PC-3 (cell line): Measurements from ENCODE around the gene BAIAP2. TPM values are rescaled to one million over a fixed set of nuclear protein-coding genes. Genes with fewer than 3 reads are reported as not detected.

Experiments used
- ATAC-seq: fragments of 200-7000 bp; cut with Tn5 transposase; 2 replicates; pipeline ENCODE4 v1.9.1; 2020; ENCODE audit warnings: mild to moderate bottlenecking, moderate library complexity
- BruUV-seq: library from RNA; stranded (reverse); fragments of 400-500 nt; replicated peaks from 2 replicates; lab custom pipeline; 2021; lab: Mats Ljungman, UMichigan
- CTCF ChIA-PET: fragments of 300-600 bp; sonication (Branson Sonifier 250); formaldehyde crosslinking; loops from one replicate; lab custom pipeline; 2022; ENCODE audit warnings: antibody characterized with exemption; lab: Charles Lee
- POLR2A ChIA-PET: fragments of 300-600 bp; sonication (Branson Sonifier 250); formaldehyde crosslinking; loops from one replicate; lab custom pipeline; 2022; ENCODE audit warnings: antibody characterized with exemption; ENCODE audit not compliant: unreplicated experiment; lab: Charles Lee
- DNase-seq: peaks from one replicate; pipeline ENCODE4 v3.0.0-alpha.2; 2015
- H2AFZ ChIP-seq: fragments of 300-600 bp; sonication (generic); 2 replicates; pipeline ENCODE4 v1.6.0; 2016; ENCODE audit warnings: antibody characterized with exemption, low read length
- H3F3A ChIP-seq: fragments of 300-600 bp; sonication (generic); one replicate; pipeline ENCODE4 v1.6.0; 2017; ENCODE audit warnings: antibody characterized with exemption, low read length, control low read depth, mild to moderate bottlenecking; ENCODE audit not compliant: unreplicated experiment
- H3K27ac ChIP-seq: fragments of 300-600 bp; sonication (generic); 2 replicates; pipeline ENCODE4 v1.5.1; 2016; ENCODE audit warnings: mild to moderate bottlenecking, low read length
- H3K27me3 ChIP-seq: fragments of 300-600 bp; sonication (generic); 2 replicates; pipeline ENCODE4 v1.6.1; 2016; ENCODE audit warnings: low read length, mixed read lengths
- H3K36me3 ChIP-seq: fragments of 300-600 bp; sonication (generic); 2 replicates; pipeline ENCODE4 v1.6.1; 2016; ENCODE audit warnings: low read depth, mixed run types, low read length, mixed read lengths
- H3K4me1 ChIP-seq: fragments of 300-600 bp; sonication (generic); 2 replicates; pipeline ENCODE4 v1.5.1; 2016; ENCODE audit warnings: low read length; ENCODE audit not compliant: insufficient read depth
- H3K4me2 ChIP-seq: fragments of 300-600 bp; sonication (generic); 2 replicates; pipeline ENCODE4 v1.6.0; 2016; ENCODE audit warnings: low read length
- H3K4me3 ChIP-seq: fragments of 300-600 bp; sonication (generic); 2 replicates; pipeline ENCODE4 v1.5.1; 2016; ENCODE audit warnings: mild to moderate bottlenecking, low read length, mixed read lengths
- H3K79me2 ChIP-seq: fragments of 300-600 bp; sonication (generic); 2 replicates; pipeline ENCODE4 v1.6.1; 2017; ENCODE audit warnings: low read length, mixed read lengths
- H3K9ac ChIP-seq: fragments of 300-600 bp; sonication (generic); 2 replicates; pipeline ENCODE4 v1.6.0; 2016; ENCODE audit warnings: mild to moderate bottlenecking, low read length
- H3K9me2 ChIP-seq: fragments of 300-600 bp; sonication (generic); replicated peaks from 2 replicates; pipeline ENCODE4 v1.6.1; 2016; ENCODE audit warnings: mixed run types, low read length, mixed read lengths
- H3K9me3 ChIP-seq: fragments of 300-600 bp; sonication (generic); 2 replicates; pipeline ENCODE4 v1.6.1; 2016; ENCODE audit warnings: low read length, mixed read lengths
- H4K20me1 ChIP-seq: fragments of 300-600 bp; sonication (generic); 2 replicates; pipeline ENCODE4 v1.6.1; 2016; ENCODE audit warnings: low read length, mixed read lengths
- CTCF ChIP-seq: fragments of 300-600 bp; sonication (generic); conservative IDR thresholded peaks from 2 replicates; pipeline ENCODE4 v1.5.1; 2017; ENCODE audit warnings: antibody characterized with exemption, low read depth, mild to moderate bottlenecking, low read length
- EZH2 ChIP-seq: fragments of 300-600 bp; sonication (generic); IDR thresholded peaks from one replicate; pipeline ENCODE4 v1.6.1; 2017; ENCODE audit warnings: antibody characterized with exemption, mild to moderate bottlenecking, low read length; ENCODE audit not compliant: unreplicated experiment
- EZH2phosphoT487 ChIP-seq: fragments of 300-600 bp; sonication (generic); IDR thresholded peaks from 2 replicates; pipeline ENCODE4 v1.6.1; 2018; ENCODE audit warnings: mild to moderate bottlenecking, antibody characterized with exemption, low read length, borderline replicate concordance
- intact Hi-C: fragments of 100-400 bp; cut with micrococcal nuclease; formaldehyde crosslinking; loops from 2 replicates; pipeline ENCODE4 v1.9.0; 2023
- total RNA-seq: library from RNA; depleted of rRNA; stranded (reverse); fragments of >200 nt; gene quantifications from 2 replicates; pipeline ENCODE4 v1.2.3, GENCODE V29; 2014

Gene BAIAP2
- total RNA-seq, 1 experiment from 2014 or later, result 56.9 TPM

- Histone ChIP-seq H3K4me2 (no peak overlapping the region), H3K4me3 (no peak overlapping the region), H3F3A (no peaks in the 10 kb centered on the region), H3K36me3 (peaks cover 10% of the 10 kb centered on the region; the same call in 1 of the 2 replicates), H3K27ac (no peak overlapping the region), H3K9ac (no peak overlapping the region), H2AFZ (no peak overlapping the region), H3K27me3 (no peaks in the 10 kb centered on the region), H3K4me1 (no peaks in the 10 kb centered on the region), H4K20me1 (no peaks in the 10 kb centered on the region), H3K9me2 (no peaks in the 10 kb centered on the region), H3K9me3 (no peaks in the 10 kb centered on the region), H3K79me2 (no peaks in the 10 kb centered on the region)
- BruUV-seq, result no TSS peak
- DNase-seq, result no peak
- ChIA-PET CTCF (no interaction called here), POLR2A (no interaction called here)
- no peak for ATAC-seq
- TF ChIP-seq EZH2phosphoT487, result no peak
- no peak for TF ChIP-seq EZH2
- no peak for TF ChIP-seq CTCF
- intact Hi-C loops, result no loop called here
Measured at GRCh38 chr17:81083125-81083765, 48.3 kb downstream of the BAIAP2 start.

- intact Hi-C loops, result no loop called here
- CTCF ChIA-PET, result interaction anchor here (1.0 kb wide), 1 partner anchor 138 kb away, joined by 3 read pairs; the partner anchor contains the start of gene CEP131
- Histone ChIP-seq H3K79me2 (no peaks in the 10 kb centered on the region), H2AFZ (no peak overlapping the region), H3K9me2 (no peaks in the 10 kb centered on the region), H3K36me3 (peaks cover 15% of the 10 kb centered on the region; the same call in 1 of the 2 replicates), H4K20me1 (no peaks in the 10 kb centered on the region), H3K27me3 (no peaks in the 10 kb centered on the region), H3K4me3 (no peak overlapping the region), H3K9ac (no peak overlapping the region), H3K4me2 (no peak overlapping the region), H3K9me3 (no peaks in the 10 kb centered on the region), H3K4me1 (no peaks in the 10 kb centered on the region), H3K27ac (no peak overlapping the region), H3F3A (no peaks in the 10 kb centered on the region)
- ATAC-seq (no peak), DNase-seq (no peak)
- POLR2A ChIA-PET, result no interaction called here
- no TSS peak for BruUV-seq
- no peak for TF ChIP-seq EZH2
- no peak for TF ChIP-seq CTCF
- TF ChIP-seq EZH2phosphoT487, result no peak
Measured at GRCh38 chr17:81084680-81085419, 49.9 kb downstream of the BAIAP2 start.
